MCF 10A (cell line): ENCODE results near the gene PCSK5. TPM values are rescaled to one million over a fixed set of nuclear protein-coding genes. Genes with fewer than 3 reads are reported as not detected.

Experiments
- BruUV-seq: library from RNA; stranded (reverse); fragments of 400-500 nt; replicated peaks from 2 replicates; lab custom pipeline; 2021; lab: Mats Ljungman, UMichigan
- CTCF ChIA-PET: fragments of 300-600 bp; sonication (Branson Sonifier 250); formaldehyde crosslinking; extraction: SDS; loops from one replicate; lab custom pipeline; 2021; ENCODE audit warnings: antibody characterized with exemption, inconsistent platforms; lab: Yijun Ruan, JAX
- POLR2A ChIA-PET: fragments of 300-600, 350-650 bp; sonication (Branson Sonifier 250); formaldehyde crosslinking; extraction: SDS; loops from one replicate; lab custom pipeline; 2020; ENCODE audit warnings: antibody characterized with exemption, inconsistent platforms; lab: Yijun Ruan, JAX
- DNase-seq: peaks from one replicate; pipeline ENCODE4 v3.0.0-alpha.2; 2018; ENCODE audit not compliant: unreplicated experiment
- H3K27ac Mint-ChIP-seq: one replicate; pipeline ENCODE4 v1.8.0; 2022; ENCODE audit warnings: mild to moderate bottlenecking, low read depth, mixed read lengths; ENCODE audit not compliant: unreplicated experiment
- H3K27me3 Mint-ChIP-seq: one replicate; pipeline ENCODE4 v1.8.0; 2022; ENCODE audit warnings: mixed read lengths; ENCODE audit not compliant: insufficient read depth, unreplicated experiment
- H3K36me3 Mint-ChIP-seq: one replicate; pipeline ENCODE4 v1.8.0; 2022; ENCODE audit warnings: mild to moderate bottlenecking, moderate library complexity, mixed read lengths; ENCODE audit not compliant: insufficient read depth, unreplicated experiment
- H3K4me1 Mint-ChIP-seq: one replicate; pipeline ENCODE4 v1.8.0; 2022; ENCODE audit warnings: mixed read lengths; ENCODE audit not compliant: insufficient read depth, unreplicated experiment
- H3K4me3 Mint-ChIP-seq: one replicate; pipeline ENCODE4 v1.8.0; 2022; ENCODE audit warnings: mild to moderate bottlenecking, moderate library complexity, mixed read lengths; ENCODE audit not compliant: unreplicated experiment
- H3K9me3 Mint-ChIP-seq: one replicate; pipeline ENCODE4 v1.8.0; 2022; ENCODE audit warnings: mixed read lengths; ENCODE audit not compliant: unreplicated experiment
- intact Hi-C: fragments of 100-400 bp; cut with micrococcal nuclease; formaldehyde crosslinking; loops from 2 replicates; pipeline ENCODE4 v1.14.1; 2022
- total RNA-seq: library from RNA; stranded (reverse); gene quantifications from 2 replicates; pipeline ENCODE4 v1.2.3, GENCODE V29; 2022
- TF ChIP-seq, protein P1 (sequence below): fragments of 200-600 bp; IDR thresholded peaks from one replicate; pipeline ENCODE4 v1.8.0; 2022; ENCODE audit warnings: antibody characterized with exemption, mild to moderate bottlenecking; ENCODE audit not compliant: unreplicated experiment

The PCSK5 gene
- total RNA-seq, 1 experiment from 2014 or later: not detected

DNA sequence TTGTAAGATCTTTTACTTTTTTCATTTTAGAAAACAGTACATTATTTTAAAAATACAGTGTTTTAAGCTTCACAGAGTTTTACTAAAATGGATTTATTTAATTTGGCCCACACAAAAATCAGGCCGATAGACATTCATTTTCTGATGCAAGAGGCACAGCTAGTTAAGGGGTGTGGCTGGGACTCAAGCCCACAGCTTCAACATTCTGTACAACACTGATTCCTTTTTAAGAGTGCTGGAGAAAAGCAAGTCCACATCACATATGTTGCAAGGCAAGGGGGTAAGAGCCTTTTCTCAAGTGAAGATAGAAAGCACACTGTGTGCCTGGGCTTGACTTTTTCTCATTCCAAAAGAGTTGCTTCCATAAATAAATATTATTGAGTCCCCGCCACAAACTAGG lies 307.9 kb downstream of the PCSK5 start:
- CTCF ChIA-PET: no interaction called here
- no peaks in the 10 kb centered on the region for H3K27me3 Mint-ChIP-seq
- TF ChIP-seq, protein P1, sequence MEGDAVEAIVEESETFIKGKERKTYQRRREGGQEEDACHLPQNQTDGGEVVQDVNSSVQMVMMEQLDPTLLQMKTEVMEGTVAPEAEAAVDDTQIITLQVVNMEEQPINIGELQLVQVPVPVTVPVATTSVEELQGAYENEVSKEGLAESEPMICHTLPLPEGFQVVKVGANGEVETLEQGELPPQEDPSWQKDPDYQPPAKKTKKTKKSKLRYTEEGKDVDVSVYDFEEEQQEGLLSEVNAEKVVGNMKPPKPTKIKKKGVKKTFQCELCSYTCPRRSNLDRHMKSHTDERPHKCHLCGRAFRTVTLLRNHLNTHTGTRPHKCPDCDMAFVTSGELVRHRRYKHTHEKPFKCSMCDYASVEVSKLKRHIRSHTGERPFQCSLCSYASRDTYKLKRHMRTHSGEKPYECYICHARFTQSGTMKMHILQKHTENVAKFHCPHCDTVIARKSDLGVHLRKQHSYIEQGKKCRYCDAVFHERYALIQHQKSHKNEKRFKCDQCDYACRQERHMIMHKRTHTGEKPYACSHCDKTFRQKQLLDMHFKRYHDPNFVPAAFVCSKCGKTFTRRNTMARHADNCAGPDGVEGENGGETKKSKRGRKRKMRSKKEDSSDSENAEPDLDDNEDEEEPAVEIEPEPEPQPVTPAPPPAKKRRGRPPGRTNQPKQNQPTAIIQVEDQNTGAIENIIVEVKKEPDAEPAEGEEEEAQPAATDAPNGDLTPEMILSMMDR: no peak
- H3K27ac Mint-ChIP-seq: no peak overlapping the region
- intact Hi-C loops: no loop called here
- peak; percentile 11 for DNase-seq
- POLR2A ChIA-PET: no interaction called here
- peaks cover 24% of the 10 kb centered on the region for H3K9me3 Mint-ChIP-seq
- no peaks in the 10 kb centered on the region for H3K36me3 Mint-ChIP-seq
- no TSS peak for BruUV-seq
- no peaks in the 10 kb centered on the region for H3K4me1 Mint-ChIP-seq
- no peak overlapping the region for H3K4me3 Mint-ChIP-seq

DNA sequence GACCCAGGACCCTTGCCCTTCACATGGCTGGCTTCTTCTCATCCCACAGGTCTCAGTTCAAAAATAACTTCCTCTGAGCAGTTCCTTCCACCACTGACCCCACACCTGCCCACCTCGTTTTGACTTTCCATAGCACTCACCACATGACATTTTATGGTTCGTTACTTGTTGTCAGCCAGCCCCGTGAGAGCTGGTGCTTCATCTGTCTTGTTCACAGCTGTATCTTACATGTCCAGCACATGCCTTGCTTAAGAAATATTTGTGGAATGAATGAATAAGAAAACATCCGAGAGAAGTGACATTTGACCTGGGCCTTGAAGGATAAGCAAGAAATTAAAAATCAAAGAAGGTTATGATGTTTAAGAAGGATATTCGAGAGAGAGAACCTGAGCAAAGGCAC lies 309.8 kb downstream of the PCSK5 start:
- ChIA-PET CTCF (no interaction called here), POLR2A (no interaction called here)
- Mint-ChIP-seq H3K27me3 (no peaks in the 10 kb centered on the region), H3K4me3 (no peak overlapping the region), H3K27ac (no peak overlapping the region), H3K9me3 (peaks cover 38% of the 10 kb centered on the region), H3K36me3 (no peaks in the 10 kb centered on the region), H3K4me1 (no peaks in the 10 kb centered on the region)
- TF ChIP-seq, protein P1: no peak
- intact Hi-C loops: no loop called here
- no peak for DNase-seq
- no TSS peak for BruUV-seq

DNA sequence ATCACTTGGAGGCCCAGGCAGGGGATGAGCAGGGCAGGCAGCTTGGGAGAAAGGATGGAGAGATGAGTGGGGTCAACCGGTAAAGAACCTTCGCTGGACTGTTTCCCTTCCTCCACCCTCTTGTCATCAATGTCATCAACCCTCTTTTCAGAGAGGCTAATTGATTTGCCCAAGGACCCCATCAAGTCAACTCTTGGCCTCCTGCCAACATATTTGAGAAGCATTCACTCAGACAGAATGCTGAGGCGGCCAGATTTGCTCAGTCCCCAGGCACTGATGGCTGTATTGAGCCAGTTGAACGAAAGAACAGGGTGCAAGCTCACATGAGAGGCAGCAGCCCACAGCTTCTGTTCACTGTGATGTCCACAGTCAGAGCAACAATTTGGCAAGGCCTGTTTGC lies 310.3 kb downstream of the PCSK5 start:
- no peaks in the 10 kb centered on the region for H3K4me1 Mint-ChIP-seq
- peaks cover 38% of the 10 kb centered on the region for H3K9me3 Mint-ChIP-seq
- intact Hi-C loops: no loop called here
- no peaks in the 10 kb centered on the region for H3K27me3 Mint-ChIP-seq
- no peak overlapping the region for H3K4me3 Mint-ChIP-seq
- TF ChIP-seq, protein P1: no peak
- ChIA-PET POLR2A (interaction anchor here (0.7 kb wide), 1 partner anchor 13 kb away, joined by 3 read pairs; no protein-coding TSS in a partner anchor), CTCF (no interaction called here)
- no peak for DNase-seq
- no TSS peak for BruUV-seq
- no peak overlapping the region for H3K27ac Mint-ChIP-seq
- no peaks in the 10 kb centered on the region for H3K36me3 Mint-ChIP-seq

DNA sequence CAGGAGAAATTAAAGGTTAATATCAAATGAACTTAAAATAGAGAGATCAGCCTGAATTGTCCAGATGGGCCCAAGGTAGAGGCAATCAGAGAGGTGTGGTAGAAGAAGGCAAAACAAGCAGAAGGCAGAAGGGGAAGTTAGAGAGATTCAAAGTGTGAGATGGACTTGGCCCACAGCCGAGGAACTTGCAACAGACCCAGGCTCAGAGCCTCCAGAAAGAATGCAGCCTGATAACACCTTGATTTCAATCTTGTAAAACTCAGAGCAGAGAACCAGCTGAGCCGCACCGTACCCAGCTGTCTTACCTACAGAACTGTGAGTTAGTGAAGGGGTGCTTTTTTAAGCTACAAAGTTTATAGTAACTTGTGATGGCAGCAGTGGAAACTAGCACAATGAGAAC lies 312.9 kb downstream of the PCSK5 start:
- POLR2A ChIA-PET: no interaction called here
- Mint-ChIP-seq H3K27me3 (no peaks in the 10 kb centered on the region), H3K36me3 (no peaks in the 10 kb centered on the region), H3K4me3 (no peak overlapping the region), H3K4me1 (no peaks in the 10 kb centered on the region), H3K27ac (no peak overlapping the region), H3K9me3 (peaks cover 42% of the 10 kb centered on the region)
- CTCF ChIA-PET: interaction anchor here (0.9 kb wide), 1 partner anchor 29 kb away, joined by 3 read pairs; no protein-coding TSS in a partner anchor
- DNase-seq: peak; percentile 27
- intact Hi-C loops: no loop called here
- no TSS peak for BruUV-seq
- TF ChIP-seq, protein P1: no peak
